Motor neuron (in vitro differentiated cells): Measurements from ENCODE around the gene ELANE. TPM values are rescaled to one million over a fixed set of nuclear protein-coding genes. Genes with fewer than 3 reads are reported as not detected.
"Not testable (repeated sequence)": the region's sequence is repeated elsewhere in the genome, so short reads cannot be mapped to it uniquely, and the experiment has no call there.

Source experiments
- ATAC-seq, 8 experiments: fragments of 200-7000 bp; cut with Tn5 transposase; replicated peaks in 6 of 8; 2 replicates each; pipeline ENCODE4 v1.8.0; 2021; ENCODE audit warnings: mild to moderate bottlenecking in 8 of 8, moderate library complexity in 8 of 8
- H3K27ac ChIP-seq, 2 donors: fragments of 250-450 bp; sonication (Bioruptor Pico); 2 replicates each; pipeline ENCODE4 v1.9.0; 2021; ENCODE audit warnings: antibody characterized with exemption in 2 of 2, mild to moderate bottlenecking in 2 of 2, moderate library complexity in 1 of 2
- H3K4me1 ChIP-seq, 2 donors: fragments of 250-450 bp; sonication (Bioruptor Pico); replicated peaks in 1 of 2; 2 replicates each; pipeline ENCODE4 v1.6.1; 2021; ENCODE audit warnings: antibody characterized with exemption in 2 of 2, mild to moderate bottlenecking in 2 of 2, moderate library complexity in 1 of 2
- H3K4me3 ChIP-seq, 5 donors: fragments of 250-450 bp; sonication (Bioruptor Pico); 2 replicates each; pipeline ENCODE4 v1.9.0; 2021; ENCODE audit warnings: antibody characterized with exemption in 5 of 5, mild to moderate bottlenecking in 5 of 5, moderate library complexity in 4 of 5
- WGBS, 10 experiments: fragments of 450-650 bp; shearing (Covaris generic); methylation state at CpG; one replicate each; pipeline ENCODE4 v1.0.0; 2022; 5-methylcytosine and 5-hydroxymethylcytosine counted together
- in situ Hi-C, 9 experiments: fragments of 400-800 bp; cut with MboI; loops; one replicate each; pipeline ENCODE4 v1.15.0; 2021; ENCODE audit warnings: low sequenced_read_pairs in 9 of 9, low pct_unique_long_range_greater_than_20kb in 2 of 9; ENCODE audit not compliant: unreplicated experiment in 9 of 9
- total RNA-seq, 8 experiments: library from RNA; unstranded; fragments of 300-600 nt; gene quantifications; 2 replicates each; pipeline versions ENCODE4 v1.2.3 to v1.2.4, GENCODE V29; 2022

The ELANE gene
- total RNA-seq, 8 experiments from 2014 or later: 0.32 TPM; not detected in 7

DNA sequence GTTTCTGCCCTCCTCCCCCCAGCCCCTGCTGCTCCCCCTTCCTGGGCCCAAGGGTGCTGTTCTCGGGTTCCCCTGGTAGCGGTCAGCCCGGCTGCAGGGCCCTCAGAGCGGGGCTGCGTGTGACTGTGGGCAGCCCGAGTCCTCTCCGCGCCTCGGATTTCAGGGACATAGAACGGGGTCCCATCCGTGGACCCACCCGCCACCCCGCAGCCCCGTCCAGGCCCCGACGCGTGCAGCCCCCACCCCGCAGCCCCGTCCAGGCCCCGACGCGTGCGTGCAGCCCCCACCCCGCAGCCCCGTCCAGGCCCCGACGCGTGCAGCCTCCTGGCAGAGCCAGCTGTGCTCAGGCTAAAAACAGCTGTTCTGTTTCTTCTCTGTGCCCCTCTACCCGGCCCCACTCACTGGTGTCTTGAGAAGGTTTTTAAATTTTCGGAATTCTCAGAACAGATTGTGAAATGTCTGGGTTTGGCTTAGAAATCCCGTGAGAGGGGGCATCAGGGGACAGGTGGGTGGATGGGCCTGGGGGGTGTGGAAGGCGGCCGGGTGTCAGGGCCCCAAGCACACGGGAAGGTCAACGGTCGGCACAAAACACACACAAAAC, 16.8 kb upstream of the ELANE start:
- H3K4me3 ChIP-seq: no peak overlapping the region
- in situ Hi-C loops: no loop called here
- H3K27ac ChIP-seq: no peak overlapping the region
- peaks cover 3 to 8% of the 10 kb centered on the region in 2 donors for H3K4me1 ChIP-seq
- ATAC-seq: peak in 4 of 8 experiments; percentile 18 to 74 (median 47)
- WGBS, 10 experiments: 96% methylated on average over 12 of the region's 36 CpGs; no CpG with 5 or more reads in 9 of the 10 experiments

DNA sequence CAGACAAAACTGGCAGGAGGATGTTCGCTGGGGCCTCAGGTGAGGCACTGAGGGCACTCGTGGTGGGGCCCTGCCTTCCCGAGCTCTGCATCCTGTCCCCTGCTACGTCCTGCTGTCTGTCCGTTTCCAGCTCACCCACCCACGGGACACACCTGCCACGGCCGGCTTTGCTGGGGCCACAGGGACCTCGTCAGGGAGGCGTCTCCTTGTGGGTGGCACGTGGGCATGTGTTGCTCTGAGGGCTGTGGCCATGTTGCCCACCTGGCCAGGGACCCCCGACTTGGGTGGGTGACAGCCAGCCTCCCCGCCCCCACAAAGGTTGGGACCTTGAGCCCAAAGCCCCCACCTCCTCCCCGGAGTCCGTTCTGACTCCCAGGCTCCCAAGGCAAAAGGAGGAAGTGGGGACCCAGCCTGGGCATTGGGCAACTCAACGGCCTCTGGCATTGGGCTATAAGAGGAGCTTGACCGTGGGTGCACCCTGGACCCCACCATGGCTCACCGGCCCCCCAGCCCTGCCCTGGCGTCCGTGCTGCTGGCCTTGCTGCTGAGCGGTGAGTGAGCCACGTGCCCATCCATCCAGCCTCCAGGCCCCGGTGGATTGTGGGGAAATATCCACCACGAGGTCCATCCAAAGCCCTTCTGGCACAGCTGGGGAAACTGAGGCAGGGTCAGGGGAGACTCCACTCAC, 11.4 kb upstream of the ELANE start, which contains the start of gene PRTN3:
TSS of gene PRTN3 (plus strand) at position 481 of the 688 bp plus-strand sequence. CDS start at position 491, 10 bp downstream.
- no peak within 1 kb of the TSS for H3K4me3 ChIP-seq
- in situ Hi-C loops: no loop called here
- peaks cover 6 to 20% of the 10 kb centered on the region in 2 donors for H3K4me1 ChIP-seq
- no peak for ATAC-seq
- 54 to 87% (median 60%) methylated on average over 1 to 4 of the region's 24 CpGs; no CpG with 5 or more reads in 7 of the 10 experiments for whole genome bisulfite sequencing, 10 experiments
- H3K27ac ChIP-seq: no peak within 1 kb of the TSS

DNA sequence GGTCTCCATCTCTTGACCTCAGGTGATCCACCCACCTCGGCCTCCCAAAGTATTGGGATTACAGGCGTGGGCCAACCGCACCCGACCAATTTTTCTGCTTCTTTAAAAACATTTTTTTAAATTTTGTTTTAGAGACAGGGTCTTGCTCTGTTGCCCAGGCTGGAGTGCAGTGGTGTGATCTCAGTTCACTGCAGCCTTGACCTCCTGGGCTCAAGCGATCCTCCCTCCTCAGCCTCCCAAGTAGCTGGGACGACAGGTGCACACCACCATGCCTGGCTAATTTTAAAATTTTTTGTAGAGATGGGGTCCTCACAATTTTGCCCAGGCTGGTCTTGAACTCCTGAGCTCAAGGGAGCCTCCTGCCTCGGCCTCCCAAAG, 9.3 kb upstream of the ELANE start:
- H3K4me1 ChIP-seq: peaks cover 7 to 22% of the 10 kb centered on the region in 2 donors
- H3K4me3 ChIP-seq, in situ Hi-C loops, H3K27ac ChIP-seq, ATAC-seq: not testable (repeated sequence)
- 20 to 100% (median 83%) methylated on average over 1 to 4 of the region's 7 CpGs; no CpG with 5 or more reads in 4 of the 10 experiments for WGBS, 10 experiments

- in situ Hi-C loops: no loop called here
- peaks cover 8 to 24% of the 10 kb centered on the region in 2 donors for H3K4me1 ChIP-seq
- peak overlapping the region; percentile 11 to 23 (median 14) for H3K4me3 ChIP-seq
- WGBS, 10 experiments: 2 to 100% (median 7%) methylated on average over 1 to 10 of the region's 46 CpGs; no CpG with 5 or more reads in 5 of the 10 experiments
- H3K27ac ChIP-seq: no peak overlapping the region
- peak; percentile 50 to 84 (median 80) for ATAC-seq
Observed at GRCh38 chr19:843180-843835, 8.8 kb upstream of the ELANE start.

- peak in 5 of 8 experiments; percentile 48 to 67 (median 56) for ATAC-seq
- in situ Hi-C loops: no loop called here
- no CpG with 5 or more reads among the region's 70 CpGs for WGBS, 10 experiments
- peak overlapping the region; percentile 11 to 23 (median 14) for H3K4me3 ChIP-seq
- H3K27ac ChIP-seq: no peak overlapping the region
- H3K4me1 ChIP-seq: peaks cover 6 to 19% of the 10 kb centered on the region in 2 donors
Observed at GRCh38 chr19:843836-844545, 8.1 kb upstream of the ELANE start.

DNA sequence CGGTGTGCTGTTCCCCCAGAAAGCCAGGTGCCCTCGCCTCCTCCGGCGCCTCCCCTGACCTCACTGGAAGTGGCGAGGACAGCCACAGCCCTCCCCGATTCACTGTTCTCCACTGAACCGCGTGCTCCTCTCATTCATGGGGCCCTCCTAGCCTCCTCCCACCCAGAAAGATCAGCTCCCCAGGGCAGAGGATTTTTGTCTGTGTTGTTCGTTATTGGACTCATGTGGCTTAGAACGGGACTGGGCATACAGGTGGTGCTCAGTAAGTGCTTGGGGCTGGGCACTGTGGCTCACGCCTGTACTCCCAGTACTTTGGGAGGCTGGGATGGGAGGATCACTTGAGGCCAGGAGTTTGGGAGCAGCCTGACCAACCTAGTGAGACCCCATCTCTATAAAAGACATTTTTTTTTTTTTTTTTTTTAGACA, 7.5 kb upstream of the ELANE start:
- in situ Hi-C loops: no loop called here
- Histone ChIP-seq H3K4me3 (no peak overlapping the region), H3K27ac (no peak overlapping the region), H3K4me1 (peaks cover 6 to 19% of the 10 kb centered on the region in 2 donors)
- ATAC-seq: peak in 5 of 8 experiments; percentile 5 to 73 (median 54)
- 0 to 100% (median 60%) methylated on average over 1 of the region's 11 CpGs; no CpG with 5 or more reads in 7 of the 10 experiments for WGBS, 10 experiments

- in situ Hi-C loops: no loop called here
- WGBS, 10 experiments: 0 to 80% (median 47%) methylated on average over 1 to 7 of the region's 37 CpGs; no CpG with 5 or more reads in 4 of the 10 experiments
- ATAC-seq: no peak
- Histone ChIP-seq H3K4me3 (no peak overlapping the region), H3K4me1 (peaks cover 6 to 23% of the 10 kb centered on the region in 2 donors), H3K27ac (no peak overlapping the region)
Observed at GRCh38 chr19:845707-846521, 6.2 kb upstream of the ELANE start.

DNA sequence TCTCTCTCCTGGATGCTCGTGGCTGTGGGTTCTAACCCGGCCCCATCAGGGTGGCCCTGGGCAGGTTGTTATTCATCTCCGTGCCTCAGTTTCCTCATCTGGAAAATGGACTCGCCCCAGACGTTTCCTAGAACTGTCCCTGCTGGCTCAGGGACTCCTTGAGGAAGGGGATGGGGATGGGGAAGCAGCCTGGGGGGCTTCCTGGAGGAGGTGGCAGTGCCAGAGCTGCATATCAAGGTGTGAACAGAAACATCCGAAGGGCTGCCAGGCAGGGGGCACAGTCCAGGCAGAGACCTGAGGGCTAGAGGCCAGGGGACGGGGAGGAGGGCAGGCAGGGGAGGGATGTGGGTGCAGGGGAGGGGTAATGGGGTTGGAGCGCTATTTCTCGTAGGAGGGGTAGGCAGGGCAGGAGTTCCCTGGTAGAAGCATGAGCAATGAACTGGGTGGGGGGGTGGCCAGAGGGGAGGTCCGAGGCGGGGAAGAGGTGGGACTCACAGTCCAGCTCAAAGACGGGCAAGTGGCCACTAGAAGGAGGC, 3.6 kb upstream of the ELANE start:
- in situ Hi-C loops: no loop called here
- no CpG with 5 or more reads among the region's 12 CpGs for WGBS, 10 experiments
- ATAC-seq: peak in 1 of 8 experiments; percentile 4
- no peak overlapping the region for H3K4me3 ChIP-seq
- H3K27ac ChIP-seq: no peak overlapping the region
- H3K4me1 ChIP-seq: peaks cover 2 to 19% of the 10 kb centered on the region in 2 donors

- H3K4me1 ChIP-seq: peaks cover 2 to 14% of the 10 kb centered on the region in 2 donors
- in situ Hi-C loops, H3K27ac ChIP-seq, H3K4me3 ChIP-seq, ATAC-seq: not testable (repeated sequence)
- WGBS, 10 experiments: 67 to 87% (median 77%) methylated on average over 1 to 6 of the region's 8 CpGs; no CpG with 5 or more reads in 4 of the 10 experiments
Observed at GRCh38 chr19:849195-849594, 2.9 kb upstream of the ELANE start.

DNA sequence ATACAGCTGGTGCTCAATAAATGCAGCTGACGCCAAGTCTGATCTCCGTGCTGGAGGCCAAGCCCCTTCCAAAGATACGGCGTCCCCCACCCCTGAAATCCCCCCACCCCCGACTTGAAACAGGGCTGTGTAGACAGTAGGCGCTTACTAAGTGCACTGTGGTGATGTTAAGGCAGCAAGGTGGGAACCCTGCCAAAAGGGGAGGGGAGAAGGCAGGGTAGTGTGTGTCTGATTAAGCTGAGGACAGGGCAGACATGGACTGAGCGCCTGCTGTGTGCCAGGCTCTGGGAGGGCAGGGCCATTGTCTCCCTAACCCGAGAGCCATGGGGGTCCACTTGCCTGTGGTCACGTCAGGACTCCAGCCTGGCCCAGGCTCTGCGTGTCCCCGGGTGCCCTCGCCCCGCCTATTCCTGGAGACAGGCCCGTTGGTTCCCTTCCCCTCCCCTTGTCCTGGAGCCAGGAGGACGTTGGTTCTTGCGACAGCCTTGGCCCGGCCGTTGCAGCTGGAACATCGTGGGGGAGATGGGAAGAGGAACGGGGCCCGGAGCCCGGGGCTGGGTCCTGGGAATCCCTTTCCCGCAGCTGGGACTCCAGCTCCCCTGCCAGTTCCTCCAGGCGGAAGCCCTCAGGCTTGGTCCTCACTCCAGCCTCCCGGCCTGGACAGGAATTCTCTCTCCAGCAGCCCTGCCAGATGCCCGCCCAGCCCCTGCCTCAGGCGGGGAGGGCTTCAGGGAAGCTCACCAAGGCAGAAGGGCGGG, 1.7 kb upstream of the ELANE start:
- Histone ChIP-seq H3K27ac (peak overlapping the region in 1 of 2 donors; percentile 29), H3K4me3 (no peak overlapping the region), H3K4me1 (peaks cover 2 to 12% of the 10 kb centered on the region in 2 donors)
- 29 to 82% (median 40%) methylated on average over 1 to 8 of the region's 28 CpGs; no CpG with 5 or more reads in 3 of the 10 experiments for WGBS, 10 experiments
- ATAC-seq: peak; percentile 72 to 84 (median 74)
- in situ Hi-C loops: no loop called here

GRCh38 chr19:850979-851335, 1.1 kb upstream of the ELANE start:
- Histone ChIP-seq H3K4me1 (peaks cover 2 to 8% of the 10 kb centered on the region in 2 donors), H3K27ac (no peak overlapping the region), H3K4me3 (no peak overlapping the region)
- in situ Hi-C loops: no loop called here
- WGBS, 10 experiments: 0 to 100% (median 40%) methylated on average over 1 of the region's 13 CpGs; no CpG with 5 or more reads in 6 of the 10 experiments
- ATAC-seq: no peak
